Spleen (tissue), 11 donors: ENCODE measurements around the gene CD300LG. TPM values are rescaled to one million over a fixed set of nuclear protein-coding genes. Genes with fewer than 3 reads are reported as not detected.

Experiments used
- DNase-seq: peaks from one replicate; pipeline ENCODE4 v3.0.0-alpha.2; 2020
- H3K27ac ChIP-seq, 8 donors: fragments of 200-600 bp; sonication (generic) in 7 of 8; 1 replicate in 4 of 8; 2 replicates in 4 of 8; pipeline versions ENCODE4 v1.5.0 to v1.8.0; 2016 to 2021; ENCODE audit warnings: inconsistent platforms in 4 of 8, mild to moderate bottlenecking in 4 of 8, moderate library complexity in 1 of 8
- H3K27me3 ChIP-seq, 7 donors: fragments of 200-600 bp; sonication (generic) in 6 of 7; replicated peaks in 1 of 7; 1 replicate in 4 of 7; 2 replicates in 3 of 7; pipeline versions ENCODE4 v1.5.0 to v1.8.0; 2016 to 2021; ENCODE audit warnings: inconsistent platforms in 3 of 7, mild to moderate bottlenecking in 1 of 7
- H3K36me3 ChIP-seq, 6 donors: fragments of 200-600 bp; sonication (generic) in 5 of 6; 1 replicate in 4 of 6; 2 replicates in 2 of 6; pipeline versions ENCODE4 v1.5.0 to v1.8.0; 2016 to 2021; ENCODE audit warnings: inconsistent platforms in 2 of 6
- H3K4me1 ChIP-seq, 6 donors: fragments of 200-600 bp; sonication (generic) in 5 of 6; 1 replicate in 3 of 6; 2 replicates in 3 of 6; pipeline versions ENCODE4 v1.5.0 to v1.8.0; 2016 to 2021; ENCODE audit warnings: inconsistent platforms in 3 of 6
- H3K4me3 ChIP-seq, 8 donors: fragments of 200-600 bp; sonication (generic) in 7 of 8; 1 replicate in 4 of 8; 2 replicates in 4 of 8; pipeline versions ENCODE4 v1.5.0 to v1.8.0; 2016 to 2021; ENCODE audit warnings: inconsistent platforms in 4 of 8, mild to moderate bottlenecking in 4 of 8, moderate library complexity in 2 of 8
- H3K9me3 ChIP-seq, 8 donors: fragments of 200-600 bp; sonication (generic) in 7 of 8; 1 replicate in 4 of 8; 2 replicates in 4 of 8; pipeline versions ENCODE4 v1.5.0 to v1.8.0; 2016 to 2021; ENCODE audit warnings: inconsistent platforms in 4 of 8
- CTCF ChIP-seq, 11 experiments: fragments of 200-600 bp in 7 of 11; fragments of 450-650 bp in 4 of 11; sonication (generic) in 4 of 11; IDR thresholded peaks in 8 of 11; conservative IDR thresholded peaks in 3 of 11; 1 replicate in 7 of 11; 2 replicates in 4 of 11; pipeline versions ENCODE4 v1.4.0 to v1.8.0; 2016 to 2021; ENCODE audit warnings: antibody characterized with exemption in 11 of 11, inconsistent platforms in 4 of 11, mild to moderate bottlenecking in 1 of 11
- POLR2A ChIP-seq, 3 donors: fragments of 450-650 bp; IDR thresholded peaks; one replicate each; pipeline ENCODE4 v1.5.1; 2017; ENCODE audit warnings: antibody characterized with exemption in 3 of 3, mild to moderate bottlenecking in 1 of 3
- POLR2AphosphoS5 ChIP-seq, 3 donors: sonication (generic); formaldehyde crosslinking; IDR thresholded peaks; one replicate each; pipeline ENCODE4 v1.5.1; 2017; ENCODE audit warnings: antibody characterized with exemption in 3 of 3
- WGBS, 5 donors: extraction: QIAGEN DNeasy Blood & Tissue Kit in 3 of 5; methylation state at CpG; one replicate each; pipeline versions ENCODE4 v1.1.5 to v1.1.7; 2013 to 2018; 5-methylcytosine and 5-hydroxymethylcytosine counted together
- intact Hi-C: fragments of 100-400 bp; cut with DNase I; formaldehyde crosslinking; loops from one replicate; pipeline ENCODE4 v1.15.0; 2023; ENCODE audit warnings: low total_unique reads
- polyA plus RNA-seq, 3 donors: library from polyadenylated mRNA; stranded (reverse); fragments of 200-250 nt; gene quantifications; one replicate each; pipeline ENCODE4 v1.2.1, GENCODE V29; 2013
- total RNA-seq, 7 donors: library from RNA; depleted of rRNA in 3 of 7; stranded (reverse); fragments of >200 nt in 3 of 7; fragmentation: NEBNext Ultra II Directional in 4 of 7; extraction: Animal tissue kit (Norgen Biotek cat#: 25700) in 4 of 7; gene quantifications; one replicate each; pipeline versions ENCODE4 v1.1.0 to v1.2.1, GENCODE V29; 2016 to 2021
- donor health status: healthy with polysubstance abuse.
- donor health status: DM: no; HTN: no; CAD: no; lungs with moderate emphysema.
- donor health status: DM: no; HTN: no; CAD: no.
- donor health status: Bipolar disorder and iron deficiency.
- donor health status: healthy.
- donor health status: DM: no; HTN: no; CAD: no.
- donor health status: DM: yes; HTN: yes; CAD: no.

Gene CD300LG
- total and polyA plus RNA-seq, 10 donors: 0.33 to 5.3 (median 2.2) TPM

DNA sequence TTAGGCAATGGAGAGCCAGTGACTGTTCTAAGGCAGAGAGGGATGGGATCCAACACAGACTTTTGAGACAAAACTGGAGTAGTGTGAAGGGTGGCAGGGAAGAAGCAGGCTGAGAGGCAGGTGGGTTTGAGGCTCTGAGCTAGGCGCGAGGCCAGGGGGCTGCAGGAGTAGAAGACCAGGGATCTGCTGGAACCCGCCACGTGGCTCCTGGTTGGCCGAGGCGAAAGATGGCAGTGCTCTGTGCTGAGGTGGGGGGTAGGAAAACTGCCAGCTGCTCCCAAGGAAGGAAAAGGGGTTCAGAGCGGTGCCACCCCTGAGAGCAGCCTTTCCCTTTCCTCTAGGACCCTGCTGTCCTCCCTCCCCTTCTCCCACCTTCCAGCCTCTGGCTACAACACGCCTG lies 5.6 kb downstream of the CD300LG start:
- H3K27ac ChIP-seq: no peak overlapping the region
- TF ChIP-seq POLR2A (IDR thresholded peaks at IDR 0.05) (no peak), CTCF (IDR thresholded peaks at IDR 0.05 in 8 of 11, conservative IDR thresholded peaks at IDR 0.05 in 3 of 11) (no peak), POLR2AphosphoS5 (IDR thresholded peaks at IDR 0.05) (no peak)
- intact Hi-C loops: no loop called here
- 78 to 94% (median 88%) methylated on average over 8 of the region's 8 CpGs for WGBS, 5 donors
- no peaks in the 10 kb centered on the region for H3K36me3 ChIP-seq
- peaks cover 0 to 3% (median 0%) of the 10 kb centered on the region in 8 donors for H3K9me3 ChIP-seq
- H3K4me3 ChIP-seq: no peak overlapping the region
- DNase-seq: no peak
- H3K27me3 ChIP-seq: peaks cover 0 to 44% (median 0%) of the 10 kb centered on the region in 7 donors
- H3K4me1 ChIP-seq: peaks cover 0 to 25% (median 2%) of the 10 kb centered on the region in 6 donors

DNA sequence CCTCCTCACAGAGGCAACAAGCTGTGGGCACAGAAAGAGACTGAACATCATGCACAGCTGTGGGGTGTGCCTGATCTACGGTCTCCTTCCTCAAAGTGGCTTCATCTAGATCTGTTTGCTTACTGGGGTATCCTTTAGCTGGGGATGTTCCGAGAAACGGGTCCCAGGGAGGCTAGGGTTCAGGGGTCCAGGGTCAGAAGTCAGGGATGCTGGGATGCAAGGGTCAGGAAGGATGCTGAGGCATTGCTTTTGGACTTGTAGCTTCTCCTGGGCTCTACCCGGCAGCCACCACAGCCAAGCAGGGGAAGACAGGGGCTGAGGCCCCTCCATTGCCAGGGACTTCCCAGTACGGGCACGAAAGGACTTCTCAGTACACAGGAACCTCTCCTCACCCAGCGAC lies 6.6 kb downstream of the CD300LG start:
- intact Hi-C loops: no loop called here
- 48 to 78% (median 59%) methylated on average over 7 of the region's 7 CpGs for WGBS, 5 donors
- no peak for TF ChIP-seq POLR2AphosphoS5 (IDR thresholded peaks at IDR 0.05)
- no peak for TF ChIP-seq POLR2A (IDR thresholded peaks at IDR 0.05)
- no peak for TF ChIP-seq CTCF (IDR thresholded peaks at IDR 0.05 in 8 of 11, conservative IDR thresholded peaks at IDR 0.05 in 3 of 11)

DNA sequence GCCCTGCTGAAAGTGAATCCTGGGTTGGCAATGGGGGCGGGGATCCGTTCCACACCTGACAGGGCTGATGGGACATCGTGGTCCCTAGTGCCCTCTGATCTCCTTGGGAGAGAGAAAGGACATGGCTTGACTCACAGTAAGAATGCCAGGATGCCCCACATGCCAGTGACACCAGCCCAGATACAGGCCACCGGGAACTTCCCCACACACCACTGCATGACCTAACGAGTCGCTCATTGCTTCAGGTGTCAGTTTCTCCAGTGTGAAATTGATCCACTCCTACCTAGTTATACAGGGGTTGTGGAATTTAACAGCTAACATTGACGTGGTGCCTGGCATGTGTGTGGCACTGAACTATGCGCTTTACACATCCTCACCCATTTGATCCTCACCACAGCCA lies 7.5 kb downstream of the CD300LG start:
- WGBS, 5 donors: 81 to 88% (median 86%) methylated on average over 6 to 8 of the region's 8 CpGs
- TF ChIP-seq CTCF (IDR thresholded peaks at IDR 0.05 in 8 of 11, conservative IDR thresholded peaks at IDR 0.05 in 3 of 11): no peak
- TF ChIP-seq POLR2A (IDR thresholded peaks at IDR 0.05): no peak
- TF ChIP-seq POLR2AphosphoS5 (IDR thresholded peaks at IDR 0.05): no peak
- Histone ChIP-seq H3K9me3 (peaks cover 0 to 3% (median 0%) of the 10 kb centered on the region in 8 donors), H3K27me3 (peaks cover 0 to 43% (median 0%) of the 10 kb centered on the region in 7 donors), H3K27ac (no peak overlapping the region), H3K4me3 (no peak overlapping the region), H3K4me1 (peaks cover 0 to 44% (median 10%) of the 10 kb centered on the region in 6 donors), H3K36me3 (no peaks in the 10 kb centered on the region)
- intact Hi-C loops: no loop called here
- DNase-seq: no peak

More for the DNA sequence above, 6.6 kb downstream of the CD300LG start:
- Histone ChIP-seq H3K36me3 (no peaks in the 10 kb centered on the region), H3K27me3 (peaks cover 0 to 49% (median 0%) of the 10 kb centered on the region in 7 donors), H3K9me3 (peaks cover 0 to 3% (median 0%) of the 10 kb centered on the region in 8 donors), H3K4me3 (no peak overlapping the region), H3K27ac (no peak overlapping the region), H3K4me1 (peaks cover 0 to 34% (median 5%) of the 10 kb centered on the region in 6 donors)
- DNase-seq: no peak

GRCh38 chr17:43855061-43855460 lies 8.1 kb downstream of the CD300LG start:
- H3K9me3 ChIP-seq: peaks cover 0 to 3% (median 0%) of the 10 kb centered on the region in 8 donors
- no peak for TF ChIP-seq POLR2A (IDR thresholded peaks at IDR 0.05)
- no peak for TF ChIP-seq CTCF (IDR thresholded peaks at IDR 0.05 in 8 of 11, conservative IDR thresholded peaks at IDR 0.05 in 3 of 11)
- no peak for TF ChIP-seq POLR2AphosphoS5 (IDR thresholded peaks at IDR 0.05)
- H3K27ac ChIP-seq: no peak overlapping the region
- peaks cover under 1 to 48% (median 12%) of the 10 kb centered on the region in 6 donors for H3K4me1 ChIP-seq
- no peak overlapping the region for H3K4me3 ChIP-seq
- intact Hi-C loops: no loop called here
- DNase-seq: no peak
- WGBS, 5 donors: 91 to 97% (median 95%) methylated on average over 7 to 9 of the region's 9 CpGs
- peaks cover 0 to 43% (median 0%) of the 10 kb centered on the region in 7 donors for H3K27me3 ChIP-seq
- no peaks in the 10 kb centered on the region for H3K36me3 ChIP-seq
